H1 (cell line): Measurements from ENCODE around the gene DNAJC7. TPM values are rescaled to one million over a fixed set of nuclear protein-coding genes. Genes with fewer than 3 reads are reported as not detected.

ENCODE experiments used
- CHD7 ChIP-seq: fragments of 300-600 bp; sonication (generic); IDR thresholded peaks from 2 replicates; pipeline ENCODE4 v1.7.1; 2012; ENCODE audit warnings: low read length, moderate library complexity, mild to moderate bottlenecking, inconsistent platforms; ENCODE audit not compliant: insufficient replicate concordance
- SUZ12 ChIP-seq: fragments of 200-600 bp; sonication (generic); IDR thresholded peaks from 2 replicates; pipeline ENCODE4 v1.6.1; 2012; ENCODE audit warnings: mild to moderate bottlenecking, inconsistent platforms, low read length, moderate library complexity, mixed read lengths
- USF2 ChIP-seq: IDR thresholded peaks from 2 replicates; pipeline ENCODE4 v1.6.1; 2011; ENCODE audit warnings: low read length, improper control_type of control experiment
- polyA plus RNA-seq, 7 experiments: library from polyadenylated mRNA; depleted of rRNA in 3 of 7; stranded (reverse) in 5 of 7; unstranded in 2 of 7; fragments of >200 nt in 5 of 7; fragments of 200-250 nt in 2 of 7; gene quantifications; 1 replicate in 5 of 7; 2 replicates in 1 of 7; 4 replicates in 1 of 7; pipeline versions ENCODE4 v1.2.1 to v1.2.3, GENCODE V29; 2011 to 2013; ENCODE audit warnings: missing spikeins in 2 of 7, mixed read lengths in 2 of 7
- total RNA-seq: library from RNA; stranded (reverse); fragmentation: NEBNext Ultra II Directional; extraction: Animal tissue kit (Norgen Biotek cat#: 25700); gene quantifications from 2 replicates; pipeline ENCODE4 v1.2.1, GENCODE V29; 2021

The DNAJC7 gene
- total and polyA plus RNA-seq, 2 of the 8 experiments (the other 6 are each of a cell fraction or from before 2014, with no cell fraction given) = 31.0 to 148 TPM

- TF ChIP-seq CHD7 (no peak), SUZ12 (no peak), USF2 (no peak)
These were observed 42.6 kb upstream of the DNAJC7 start (continued) for GRCh38 chr17:42059815-42060214.
